HAP-1 (cell line): ENCODE measurements around the gene FAN1.
"Not testable (repeated sequence)": the region's sequence is repeated elsewhere in the genome, so short reads cannot be mapped to it uniquely, and the experiment has no call there.

ENCODE experiments used
- DNase-seq, 2 experiments: peaks; one replicate each; pipeline ENCODE4 v3.0.0-alpha.2; 2016 to 2020; ENCODE audit warnings: low spot score in 2 of 2
- H3K27me3 ChIP-seq: fragments of 250-450 bp; sonication (Bioruptor Pico); 2 replicates; pipeline ENCODE4 v1.5.1; 2020; ENCODE audit warnings: low read depth, mild to moderate bottlenecking, moderate library complexity
- H3K36me3 ChIP-seq: fragments of 250-450 bp; sonication (Bioruptor Pico); replicated peaks from 2 replicates; pipeline ENCODE4 v1.5.1; 2020; ENCODE audit warnings: mild to moderate bottlenecking
- H3K4me1 ChIP-seq: fragments of 250-450 bp; sonication (Bioruptor Pico); 2 replicates; pipeline ENCODE4 v1.5.1; 2020; ENCODE audit warnings: mild to moderate bottlenecking
- H3K4me3 ChIP-seq: fragments of 250-450 bp; sonication (Bioruptor Pico); 2 replicates; pipeline ENCODE4 v1.5.1; 2020; ENCODE audit warnings: mild to moderate bottlenecking, moderate library complexity
- H3K9me3 ChIP-seq: fragments of 250-450 bp; sonication (Bioruptor Pico); 2 replicates; pipeline ENCODE4 v1.5.1; 2020; ENCODE audit warnings: mild to moderate bottlenecking, moderate library complexity
- in situ Hi-C: fragments of 300-500 bp; cut with MboI; formaldehyde crosslinking; loops from 3 replicates; pipeline ENCODE4 v1.14.3; 2020; ENCODE audit warnings: low sequenced_read_pairs, inconsistent platforms, mixed read lengths

The FAN1 gene

DNA sequence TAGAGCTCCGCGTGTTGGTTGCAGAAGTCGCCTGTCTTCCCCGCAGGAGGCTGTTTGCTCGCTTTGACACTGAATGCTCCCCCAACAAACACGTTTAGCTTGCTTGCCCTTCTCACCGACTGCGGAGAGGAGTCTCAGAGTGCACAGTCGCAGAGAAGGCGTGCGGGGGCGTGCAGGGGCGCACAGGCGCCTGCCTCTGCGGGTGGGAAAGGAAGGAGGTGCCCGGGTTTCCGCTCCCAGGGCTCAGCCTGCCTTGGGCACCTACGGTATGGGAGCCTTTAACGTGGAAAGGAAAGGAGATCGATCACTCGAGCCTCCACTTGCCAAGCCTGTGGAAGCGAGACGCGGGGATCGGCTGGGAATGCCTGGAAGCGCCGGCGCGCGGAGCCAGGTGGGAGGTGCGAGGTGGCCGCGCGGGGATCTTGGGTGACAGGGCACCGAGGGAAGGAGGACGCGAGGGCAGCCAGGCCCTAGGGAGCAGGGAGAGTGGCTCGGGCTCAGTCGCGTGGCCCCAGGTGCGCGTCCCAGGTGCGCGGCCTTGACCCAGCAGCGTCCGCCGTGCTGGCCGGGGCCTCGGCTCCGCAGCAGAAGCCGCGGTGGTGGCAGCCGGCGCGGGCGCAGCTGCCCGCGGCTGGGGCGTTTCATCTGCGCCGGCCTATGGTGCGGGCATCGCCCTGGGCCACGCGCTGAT, at the start of gene FAN1:
Gene FAN1, plus strand, starts transcription at position 419 of the 691 bp plus-strand sequence. CDS start 749 bp downstream, outside the sequence.
- Histone ChIP-seq H3K9me3 (no peaks in the 10 kb centered on the region; the same call in 1 of the 2 replicates), H3K4me1 (peaks cover 7% of the 10 kb centered on the region; the same call in 1 of the 2 replicates), H3K36me3 (peaks cover 10% of the 10 kb centered on the region), H3K4me3 (peak within 1 kb of the TSS; percentile 43), H3K27me3 (no peaks in the 10 kb centered on the region)
- in situ Hi-C loops, result no loop called here
- peak; percentile 70 to 91 for DNase-seq

DNA sequence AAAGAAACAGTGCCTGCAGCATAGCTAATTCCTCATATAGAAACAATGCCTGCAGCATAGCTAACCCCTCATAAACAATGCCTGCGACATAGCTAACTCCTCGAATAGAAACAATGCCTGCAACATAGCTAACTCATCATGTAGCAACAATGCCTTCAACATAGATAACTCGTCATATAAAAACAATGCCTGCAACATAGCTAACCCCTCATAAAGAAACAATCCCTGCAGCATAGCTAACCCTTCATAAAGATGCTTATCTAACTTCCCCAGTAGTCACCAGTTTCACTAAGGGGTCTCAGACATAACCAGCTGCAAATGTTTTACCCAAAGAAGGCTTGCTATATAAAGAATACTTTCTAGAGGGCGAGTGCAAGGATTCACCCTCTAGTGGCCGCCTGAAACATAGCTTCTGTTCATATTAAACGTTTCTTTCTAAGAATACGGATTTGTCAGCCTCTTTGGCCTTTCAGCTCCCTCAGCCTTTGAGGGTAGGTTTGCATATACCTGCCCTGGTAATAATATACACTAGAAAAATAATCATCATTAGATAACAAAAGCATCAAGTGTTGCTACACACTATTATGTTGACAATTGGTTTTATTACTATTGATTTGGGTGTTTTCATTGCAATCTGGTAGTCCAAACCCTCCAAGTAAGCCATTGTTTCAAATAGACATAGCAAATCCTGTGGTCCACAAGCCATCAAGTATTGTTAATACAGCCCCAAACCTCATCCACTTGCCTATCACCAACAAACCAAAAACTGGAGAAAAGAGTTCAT, 44.4 kb upstream of the FAN1 start:
- in situ Hi-C loops, result no loop called here
- peak; percentile 42 to 47 for DNase-seq

DNA sequence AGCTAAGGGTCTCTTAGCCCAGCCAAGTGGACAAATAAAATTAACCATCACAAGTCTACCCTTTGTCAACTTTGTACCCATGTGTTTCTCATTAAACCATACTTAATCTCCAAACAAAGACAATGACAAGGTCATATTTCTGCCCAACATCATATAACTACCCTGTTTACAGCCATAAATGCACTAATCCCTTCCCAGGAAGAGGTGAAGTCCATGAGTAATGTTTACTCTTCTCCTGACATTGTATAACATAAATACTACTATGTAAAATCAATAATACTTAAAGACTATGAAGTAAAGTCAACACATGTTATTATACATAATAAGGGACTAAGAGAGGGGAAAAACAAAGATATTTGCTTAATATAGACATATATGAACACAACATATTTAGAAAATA, 38.5 kb upstream of the FAN1 start:
- in situ Hi-C loops, result no loop called here
- H3K27me3 ChIP-seq, result no peaks in the 10 kb centered on the region
- no peak for DNase-seq

More for the DNA sequence above, 44.4 kb upstream of the FAN1 start:
- Histone ChIP-seq H3K4me1 (no peaks in the 10 kb centered on the region), H3K9me3 (no peaks in the 10 kb centered on the region), H3K36me3 (no peaks in the 10 kb centered on the region), H3K27me3 (no peaks in the 10 kb centered on the region), H3K4me3 (no peak overlapping the region)

DNA sequence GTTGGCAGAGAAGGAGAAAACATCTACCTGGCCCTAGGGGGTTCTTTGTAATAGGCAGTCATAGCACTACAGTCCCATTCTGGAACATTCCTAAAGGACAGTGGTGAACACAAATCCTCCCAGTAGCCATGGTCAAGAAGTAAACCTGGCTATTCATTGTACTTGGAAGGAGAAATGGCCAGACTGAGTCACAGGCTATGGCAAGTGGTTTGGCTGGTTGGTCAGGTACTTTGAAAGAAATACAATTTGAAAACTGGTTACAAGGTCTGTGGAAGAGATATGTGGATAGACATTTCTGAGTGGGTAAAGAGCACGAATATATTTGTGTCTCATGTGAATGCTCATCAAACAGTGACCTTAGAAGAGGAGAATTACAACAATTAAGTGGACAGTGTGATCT, 33.0 kb upstream of the FAN1 start:
- no peaks in the 10 kb centered on the region for H3K9me3 ChIP-seq
- DNase-seq, result no peak
- in situ Hi-C loops, result no loop called here
- no peaks in the 10 kb centered on the region for H3K27me3 ChIP-seq
- no peaks in the 10 kb centered on the region for H3K36me3 ChIP-seq
- H3K4me3 ChIP-seq, result no peak overlapping the region
- no peaks in the 10 kb centered on the region for H3K4me1 ChIP-seq

More for the DNA sequence above, 38.5 kb upstream of the FAN1 start:
- Histone ChIP-seq H3K36me3 (no peaks in the 10 kb centered on the region), H3K4me1 (no peaks in the 10 kb centered on the region), H3K9me3 (no peaks in the 10 kb centered on the region), H3K4me3 (no peak overlapping the region)

DNA sequence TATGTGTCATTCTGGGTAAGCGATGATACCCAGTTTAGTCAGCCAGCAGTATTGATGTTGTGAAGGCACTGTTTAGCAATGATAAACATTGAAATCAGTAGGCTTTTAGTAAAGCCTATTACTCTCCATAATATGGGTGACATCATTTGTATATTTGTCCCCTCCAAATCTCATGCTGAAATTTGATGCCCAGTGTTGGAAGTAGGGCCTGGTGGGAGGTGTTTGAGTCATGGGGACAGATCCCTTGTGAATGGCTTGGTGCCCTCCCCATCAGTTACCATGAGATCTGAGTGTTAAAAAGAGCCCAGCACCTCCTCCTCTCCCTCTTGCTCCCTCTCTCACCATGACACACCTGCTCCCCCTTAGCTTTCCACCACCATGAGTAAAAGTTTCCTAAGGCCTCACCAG, 31.4 kb upstream of the FAN1 start:
- Histone ChIP-seq H3K27me3 (no peaks in the 10 kb centered on the region), H3K4me3 (no peak overlapping the region), H3K36me3 (no peaks in the 10 kb centered on the region), H3K9me3 (no peaks in the 10 kb centered on the region), H3K4me1 (no peaks in the 10 kb centered on the region)
- no peak for DNase-seq
- in situ Hi-C loops, result no loop called here

DNA sequence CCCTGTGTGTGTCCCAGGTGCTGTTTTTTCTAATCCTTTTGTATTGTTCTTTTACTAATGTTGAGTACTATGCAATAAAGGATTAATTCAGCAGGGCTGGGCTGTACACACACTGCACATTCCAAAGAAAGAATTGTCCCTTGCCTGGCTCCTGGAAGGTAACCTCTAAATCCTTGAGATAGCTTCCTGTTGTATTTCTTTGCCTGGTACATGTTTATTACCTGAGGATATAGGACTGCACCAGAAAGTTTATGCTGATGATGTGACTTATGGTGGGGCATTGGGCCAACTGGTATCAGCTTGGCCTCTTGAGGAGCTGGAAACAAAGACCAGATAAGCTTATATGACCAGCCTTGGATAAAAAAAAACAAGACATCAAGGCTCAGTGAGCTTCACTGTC, 26.6 kb upstream of the FAN1 start:
- in situ Hi-C loops, result no loop called here
- Histone ChIP-seq H3K27me3 (no peaks in the 10 kb centered on the region), H3K4me1 (peaks cover 3% of the 10 kb centered on the region; the same call in 1 of the 2 replicates), H3K36me3 (no peaks in the 10 kb centered on the region), H3K9me3 (no peaks in the 10 kb centered on the region), H3K4me3 (no peak overlapping the region)
- no peak for DNase-seq

DNA sequence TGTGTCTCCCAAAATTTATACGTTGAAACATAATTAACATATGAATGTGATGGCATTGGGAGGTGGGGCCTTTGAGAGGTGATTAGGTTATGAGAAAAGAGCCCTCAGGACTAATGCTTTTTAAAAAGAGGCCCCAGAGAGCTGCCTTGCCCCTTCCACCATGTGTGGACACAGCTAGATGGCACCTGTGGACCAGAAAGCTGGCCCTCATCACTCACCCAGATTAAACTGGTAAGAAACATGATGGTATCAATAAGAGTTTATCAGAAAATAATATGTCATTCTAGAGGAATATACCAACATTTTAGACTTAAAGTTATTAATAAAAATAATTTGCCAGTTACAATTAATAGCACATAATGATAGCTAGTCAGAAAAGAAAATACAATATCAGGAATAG, 25.2 kb upstream of the FAN1 start:
- Histone ChIP-seq H3K27me3 (no peaks in the 10 kb centered on the region), H3K4me1 (peaks cover 3% of the 10 kb centered on the region; the same call in 1 of the 2 replicates), H3K9me3 (no peaks in the 10 kb centered on the region), H3K4me3 (no peak overlapping the region), H3K36me3 (no peaks in the 10 kb centered on the region)
- DNase-seq, result no peak
- in situ Hi-C loops, result no loop called here

DNA sequence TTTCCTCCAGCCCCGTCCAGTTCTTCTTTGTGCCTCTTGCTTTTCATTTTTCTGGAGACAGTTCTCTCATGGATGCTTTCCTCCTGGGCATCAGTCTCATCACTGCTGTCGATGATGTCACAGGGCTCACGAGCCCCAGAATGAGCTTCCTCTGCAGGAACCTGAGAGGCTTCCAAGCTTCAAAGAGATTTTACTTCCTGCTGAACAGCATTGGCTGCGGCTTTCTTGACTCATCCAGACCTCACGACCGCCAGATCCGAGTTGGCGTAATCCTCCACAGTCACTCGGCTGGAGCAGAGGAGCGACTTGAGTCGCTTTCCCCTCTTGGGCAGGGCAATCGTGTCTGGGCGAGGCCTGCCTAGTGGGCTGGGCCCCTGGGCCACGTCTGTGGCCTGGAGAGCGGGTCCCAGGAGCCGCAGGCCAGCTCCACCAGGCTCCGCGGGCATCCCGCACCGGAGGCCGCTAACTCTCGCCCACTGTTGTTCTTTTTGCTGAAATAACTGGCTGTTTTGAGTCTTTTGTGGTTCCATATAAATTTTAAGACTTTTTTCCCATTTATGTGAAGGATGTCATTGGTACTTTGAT, 20.8 kb upstream of the FAN1 start:
- no peaks in the 10 kb centered on the region for H3K27me3 ChIP-seq
- in situ Hi-C loops, result no loop called here

DNA sequence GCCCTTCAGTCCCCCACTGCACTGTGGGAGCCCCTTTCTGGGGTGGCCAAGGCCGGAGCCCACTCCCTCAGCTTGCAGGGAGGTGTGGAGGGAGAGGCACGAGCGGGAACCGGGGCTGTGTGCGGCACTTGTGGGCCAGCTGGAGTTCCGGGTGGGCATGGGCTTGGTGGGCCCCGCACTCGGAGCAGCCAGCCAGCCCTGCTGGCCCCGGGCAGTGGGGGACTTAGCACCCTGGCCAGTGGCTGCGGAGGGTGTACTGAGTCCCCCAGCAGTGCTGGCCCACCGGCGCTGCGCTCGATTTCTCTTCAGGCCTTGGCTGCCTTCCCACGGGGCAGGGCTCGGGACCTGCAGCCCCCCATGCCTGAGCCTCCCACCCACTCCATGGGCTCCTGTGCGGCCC, 20.0 kb upstream of the FAN1 start:
- H3K27me3 ChIP-seq, DNase-seq, H3K4me3 ChIP-seq, H3K4me1 ChIP-seq, H3K36me3 ChIP-seq, in situ Hi-C loops, H3K9me3 ChIP-seq: not testable (repeated sequence)

More for the DNA sequence above, 20.8 kb upstream of the FAN1 start:
- Histone ChIP-seq H3K36me3 (no peaks in the 10 kb centered on the region), H3K9me3 (no peaks in the 10 kb centered on the region), H3K4me1 (peaks cover 3% of the 10 kb centered on the region; the same call in 1 of the 2 replicates), H3K4me3 (no peak overlapping the region)
- no peak for DNase-seq

DNA sequence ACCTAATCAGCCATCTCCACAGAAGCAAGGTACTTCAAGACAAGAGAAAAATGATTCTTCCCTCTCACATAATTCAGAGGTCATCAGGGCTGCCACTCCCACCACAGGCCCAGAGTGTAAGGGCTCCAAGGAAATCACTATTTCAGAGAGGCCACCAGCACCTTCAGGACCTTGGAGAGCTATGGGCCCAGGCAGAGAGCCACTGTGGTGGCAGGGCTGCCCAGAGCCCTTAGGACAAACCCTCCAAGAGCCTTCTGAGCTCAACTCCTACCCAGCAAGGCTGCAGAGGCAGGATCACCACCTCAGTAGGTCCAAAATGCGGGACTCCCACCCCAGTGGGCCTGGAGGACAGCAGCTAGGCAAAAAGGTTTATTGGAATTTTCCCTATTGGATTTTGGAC, 17.9 kb upstream of the FAN1 start:
- Histone ChIP-seq H3K36me3 (no peaks in the 10 kb centered on the region), H3K27me3 (no peaks in the 10 kb centered on the region), H3K9me3 (no peaks in the 10 kb centered on the region), H3K4me3 (no peak overlapping the region), H3K4me1 (no peaks in the 10 kb centered on the region)
- peak in 1 of 2 experiments; percentile 36 for DNase-seq
- in situ Hi-C loops, result no loop called here

DNA sequence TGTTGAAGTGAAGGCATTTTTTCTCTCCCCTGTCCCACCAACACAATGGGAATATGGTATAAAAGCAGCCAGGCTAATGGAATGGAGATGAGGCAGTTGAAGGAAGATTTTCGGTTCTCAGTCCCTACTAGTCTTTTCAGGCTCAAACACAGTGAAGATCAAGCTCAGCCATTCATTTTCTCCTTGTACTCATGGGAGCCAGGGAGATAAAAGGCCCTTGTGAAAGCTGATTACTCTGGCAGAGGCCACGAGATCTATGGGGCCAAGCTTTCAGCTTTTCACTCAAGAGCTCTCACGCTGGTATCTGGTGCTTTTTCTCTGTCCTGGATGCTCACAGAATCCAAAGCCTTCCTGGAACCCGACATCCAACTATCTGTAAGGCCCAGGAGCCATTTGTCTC, 14.5 kb upstream of the FAN1 start:
- H3K9me3 ChIP-seq, result no peaks in the 10 kb centered on the region
- no peak overlapping the region for H3K4me3 ChIP-seq
- no peak for DNase-seq
- no peaks in the 10 kb centered on the region for H3K4me1 ChIP-seq
- no peaks in the 10 kb centered on the region for H3K36me3 ChIP-seq
- no peaks in the 10 kb centered on the region for H3K27me3 ChIP-seq
- in situ Hi-C loops, result no loop called here

DNA sequence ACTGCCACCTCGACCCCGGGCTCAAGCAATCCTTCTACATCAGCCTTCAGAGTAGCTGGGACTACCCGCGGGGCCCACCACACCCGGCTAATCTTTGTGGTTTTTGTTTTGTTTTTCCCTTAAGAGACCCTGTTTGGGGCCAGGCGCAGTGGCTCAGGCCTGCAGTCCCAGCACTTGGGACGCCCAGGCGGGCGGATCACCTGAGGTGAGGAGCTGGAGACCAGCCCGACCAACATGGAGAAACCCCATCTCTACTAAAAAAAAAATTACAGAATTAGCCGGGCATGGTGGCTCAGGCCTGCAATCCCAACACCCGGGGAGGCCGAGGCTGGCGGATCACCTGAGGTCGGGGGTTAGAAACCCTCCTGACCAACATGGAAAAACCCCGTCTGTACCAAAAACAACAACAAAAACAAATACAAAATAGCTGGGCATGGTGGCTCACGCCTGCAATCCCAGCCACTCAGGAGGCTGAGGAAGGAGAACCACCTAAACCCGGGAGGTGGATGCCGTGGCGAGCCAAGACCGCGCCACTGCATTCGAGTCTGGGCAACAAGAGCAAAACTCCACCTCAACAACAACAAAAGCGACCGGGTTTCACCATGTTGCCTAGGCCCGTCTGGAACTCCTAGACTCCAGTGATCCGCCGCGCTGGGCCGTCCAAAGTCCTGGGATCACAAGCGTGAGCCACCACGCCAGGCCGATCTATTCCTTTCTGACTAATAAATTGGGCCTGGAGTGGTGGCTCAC, 8.1 kb upstream of the FAN1 start:
- DNase-seq, result no peak
- in situ Hi-C loops, result no loop called here
- Histone ChIP-seq H3K27me3 (no peaks in the 10 kb centered on the region), H3K4me1 (no peaks in the 10 kb centered on the region), H3K9me3 (no peaks in the 10 kb centered on the region), H3K36me3 (no peaks in the 10 kb centered on the region), H3K4me3 (no peak overlapping the region)

DNA sequence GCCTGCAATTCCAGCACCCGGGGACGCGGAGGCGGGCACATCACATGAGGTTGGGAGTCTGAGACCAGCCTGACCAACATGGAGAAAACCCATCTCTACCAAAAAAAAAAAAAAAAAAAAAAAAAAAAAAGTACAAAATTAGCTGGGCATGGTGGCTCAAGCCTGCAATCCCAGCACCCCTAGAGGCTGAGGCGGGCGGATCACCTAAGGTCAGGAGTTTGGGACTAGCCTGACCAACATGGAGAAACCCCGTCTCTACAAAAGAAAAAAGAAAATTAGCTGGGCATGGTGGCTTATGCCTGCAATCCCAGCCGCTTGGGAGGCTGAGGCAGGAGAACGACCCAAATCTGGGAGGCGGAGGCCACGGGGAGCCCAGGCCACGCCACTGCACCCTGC, 7.5 kb upstream of the FAN1 start:
- Histone ChIP-seq H3K36me3 (no peaks in the 10 kb centered on the region), H3K4me3 (no peak overlapping the region)
- in situ Hi-C loops, result no loop called here

More for the DNA sequence above, 7.5 kb upstream of the FAN1 start:
- Histone ChIP-seq H3K27me3 (no peaks in the 10 kb centered on the region), H3K4me1 (no peaks in the 10 kb centered on the region), H3K9me3 (no peaks in the 10 kb centered on the region)
- no peak for DNase-seq
